Mesendoderm (in vitro differentiated cells): ENCODE measurements around the gene RNF175. TPM values are rescaled to one million over a fixed set of nuclear protein-coding genes. Genes with fewer than 3 reads are reported as not detected.

Source experiments
- DNase-seq: peaks from one replicate; pipeline ENCODE4 v3.0.0; 2013
- H2AK5ac ChIP-seq: 2 replicates; pipeline ENCODE4 v1.6.1; 2013; ENCODE audit warnings: low read length, inconsistent platforms
- H2BK120ac ChIP-seq: 2 replicates; pipeline ENCODE4 v1.6.1; 2013; ENCODE audit warnings: low read depth, mild to moderate bottlenecking, low read length, moderate library complexity, mixed read lengths
- H2BK15ac ChIP-seq: replicated peaks from 2 replicates; pipeline ENCODE4 v1.6.1; 2013; ENCODE audit warnings: low read depth, mild to moderate bottlenecking, moderate library complexity
- H2BK5ac ChIP-seq: 2 replicates; pipeline ENCODE4 v1.6.1; 2013; ENCODE audit warnings: low read length, inconsistent platforms
- H3K18ac ChIP-seq: 2 replicates; pipeline ENCODE4 v1.6.1; 2013; ENCODE audit warnings: mild to moderate bottlenecking, low read length, mixed read lengths
- H3K23ac ChIP-seq: one replicate; pipeline ENCODE4 v1.6.1; 2013; ENCODE audit warnings: low read length
- H3K27ac ChIP-seq: 2 replicates; pipeline ENCODE4 v1.5.1; 2013; ENCODE audit warnings: low read depth, mild to moderate bottlenecking, inconsistent platforms, low read length, moderate library complexity
- H3K27me3 ChIP-seq: 2 replicates; pipeline ENCODE4 v1.6.1; 2013; ENCODE audit warnings: low read length, control low read depth, mild to moderate bottlenecking, inconsistent platforms; ENCODE audit not compliant: insufficient read depth, poor library complexity
- H3K36me3 ChIP-seq: 2 replicates; pipeline ENCODE4 v1.6.1; 2013; ENCODE audit warnings: low read length, inconsistent platforms; ENCODE audit not compliant: control insufficient read depth, insufficient read depth
- H3K4ac ChIP-seq: one replicate; pipeline ENCODE4 v1.6.1; 2013; ENCODE audit warnings: low read depth, mild to moderate bottlenecking, low read length, moderate library complexity
- H3K4me1 ChIP-seq: 2 replicates; pipeline ENCODE4 v1.6.1; 2013; ENCODE audit warnings: low read depth, low read length, inconsistent platforms; ENCODE audit not compliant: control insufficient read depth
- H3K4me2 ChIP-seq: 2 replicates; pipeline ENCODE4 v1.6.1; 2013; ENCODE audit warnings: low read length
- H3K4me3 ChIP-seq: 2 replicates; pipeline ENCODE4 v1.5.1; 2013; ENCODE audit warnings: mild to moderate bottlenecking, low read length
- H3K56ac ChIP-seq: one replicate; pipeline ENCODE4 v1.6.1; 2013; ENCODE audit warnings: low read length
- H3K79me1 ChIP-seq: 2 replicates; pipeline ENCODE4 v1.6.1; 2013; ENCODE audit warnings: low read length, inconsistent platforms
- H3K79me2 ChIP-seq: 2 replicates; pipeline ENCODE4 v1.6.1; 2013; ENCODE audit warnings: mild to moderate bottlenecking, low read length; ENCODE audit not compliant: control insufficient read depth, insufficient read depth
- H3K9ac ChIP-seq: 2 replicates; pipeline ENCODE4 v1.6.1; 2013; ENCODE audit warnings: low read length, inconsistent platforms
- H4K5ac ChIP-seq: one replicate; pipeline ENCODE4 v1.6.1; 2013; ENCODE audit warnings: low read length
- H4K8ac ChIP-seq: one replicate; pipeline ENCODE4 v1.6.1; 2013; ENCODE audit warnings: low read depth, mild to moderate bottlenecking, control low read depth, low read length, moderate library complexity
- WGBS: extraction: QIAGEN DNeasy Blood & Tissue Kit; methylation state at CpG from one replicate; pipeline ENCODE4 v1.1.7; 2013; ENCODE audit warnings: low lambda C conversion rate, missing lambda C conversion rate; ENCODE audit not compliant: insufficient coverage; ENCODE audit errors: extremely low coverage; 5-methylcytosine and 5-hydroxymethylcytosine counted together
- polyA plus RNA-seq, 2 experiments: library from polyadenylated mRNA; stranded (reverse); fragments of 200-250 nt; gene quantifications; one replicate each; pipeline ENCODE4 v1.2.3, GENCODE V29; 2013

The RNF175 gene
- polyA plus RNA-seq (2013, experiment 1 of 2): 3.4 TPM
- 3.4 TPM for polyA plus RNA-seq (2013, experiment 2 of 2)

- peak; percentile 89 for DNase-seq
- H2AK5ac ChIP-seq: no peak within 1 kb of the TSS
- H2BK5ac ChIP-seq: no peak within 1 kb of the TSS
- no peak within 1 kb of the TSS for H3K27ac ChIP-seq
- H3K4me3 ChIP-seq: peak within 1 kb of the TSS; percentile 48
- H3K79me1 ChIP-seq: peaks cover 2% of the 10 kb centered on the region
- H3K9ac ChIP-seq: peak within 1 kb of the TSS; percentile 74
- peak within 1 kb of the TSS; percentile 34 for H3K4me2 ChIP-seq
- no peaks in the 10 kb centered on the region for H3K27me3 ChIP-seq
- H3K56ac ChIP-seq: peak within 1 kb of the TSS; percentile 87
- H3K36me3 ChIP-seq: no peaks in the 10 kb centered on the region
- no peak within 1 kb of the TSS for H4K8ac ChIP-seq
- H3K18ac ChIP-seq: peak within 1 kb of the TSS; percentile 52
- no peak within 1 kb of the TSS for H4K5ac ChIP-seq
- WGBS: no CpG with 5 or more reads among the region's 76 CpGs
- H3K4ac ChIP-seq: peak within 1 kb of the TSS; percentile 9
- H3K23ac ChIP-seq: no peak within 1 kb of the TSS
- H2BK15ac ChIP-seq: no peak within 1 kb of the TSS
- peaks cover 18% of the 10 kb centered on the region for H3K4me1 ChIP-seq
- no peak within 1 kb of the TSS for H2BK120ac ChIP-seq
- no peaks in the 10 kb centered on the region for H3K79me2 ChIP-seq
These were observed at the start of gene RNF175 for GRCh38 chr4:153759407-153760316. Gene RNF175 (minus strand): TSS chr4:153760024. CDS start chr4:153759862, 162 bp downstream.

- no peak overlapping the region for H2BK120ac ChIP-seq
- H3K79me2 ChIP-seq: no peaks in the 10 kb centered on the region
- no peak overlapping the region for H3K4ac ChIP-seq
- no peak overlapping the region for H3K18ac ChIP-seq
- no peak for DNase-seq
- no peak overlapping the region for H3K4me3 ChIP-seq
- no peak overlapping the region for H2AK5ac ChIP-seq
- no peak overlapping the region for H2BK5ac ChIP-seq
- H3K4me2 ChIP-seq: no peak overlapping the region
- H2BK15ac ChIP-seq: no peak overlapping the region
- H3K9ac ChIP-seq: no peak overlapping the region
- H3K4me1 ChIP-seq: no peaks in the 10 kb centered on the region
- H3K79me1 ChIP-seq: no peaks in the 10 kb centered on the region
- H3K27ac ChIP-seq: no peak overlapping the region
- no peaks in the 10 kb centered on the region for H3K36me3 ChIP-seq
- H3K27me3 ChIP-seq: no peaks in the 10 kb centered on the region
- no peak overlapping the region for H4K8ac ChIP-seq
- H4K5ac ChIP-seq: no peak overlapping the region
- no peak overlapping the region for H3K23ac ChIP-seq
- H3K56ac ChIP-seq: no peak overlapping the region
These were observed 49.5 kb upstream of the RNF175 start for GRCh38 chr4:153809307-153809706.

GRCh38 chr4:153808175-153808574 is 48.4 kb upstream of the RNF175 start:
- Histone ChIP-seq H3K56ac (no peak overlapping the region), H3K4ac (no peak overlapping the region), H3K4me3 (no peak overlapping the region), H3K27me3 (no peaks in the 10 kb centered on the region), H3K4me1 (no peaks in the 10 kb centered on the region), H2AK5ac (no peak overlapping the region), H3K4me2 (no peak overlapping the region), H3K23ac (no peak overlapping the region), H3K79me2 (no peaks in the 10 kb centered on the region), H4K5ac (no peak overlapping the region), H2BK120ac (no peak overlapping the region), H3K9ac (no peak overlapping the region), H3K79me1 (no peaks in the 10 kb centered on the region), H4K8ac (no peak overlapping the region), H2BK15ac (no peak overlapping the region), H3K36me3 (no peaks in the 10 kb centered on the region), H3K27ac (no peak overlapping the region), H2BK5ac (no peak overlapping the region), H3K18ac (no peak overlapping the region)
- no CpG with 5 or more reads among the region's 1 CpG for WGBS
- no peak for DNase-seq

GRCh38 chr4:153806073-153806472 is 46.2 kb upstream of the RNF175 start:
- H3K79me1 ChIP-seq: no peaks in the 10 kb centered on the region
- no peaks in the 10 kb centered on the region for H3K79me2 ChIP-seq
- no peak overlapping the region for H3K56ac ChIP-seq
- no peak overlapping the region for H3K4me2 ChIP-seq
- H4K5ac ChIP-seq: no peak overlapping the region
- no peak overlapping the region for H3K18ac ChIP-seq
- H2BK5ac ChIP-seq: no peak overlapping the region
- H3K27ac ChIP-seq: no peak overlapping the region
- H3K27me3 ChIP-seq: no peaks in the 10 kb centered on the region
- WGBS: no CpG with 5 or more reads among the region's 30 CpGs
- no peak overlapping the region for H3K23ac ChIP-seq
- H3K4ac ChIP-seq: no peak overlapping the region
- H3K4me3 ChIP-seq: no peak overlapping the region
- H3K9ac ChIP-seq: no peak overlapping the region
- no peak overlapping the region for H2BK15ac ChIP-seq
- no peak overlapping the region for H4K8ac ChIP-seq
- DNase-seq: no peak
- H3K36me3 ChIP-seq: no peaks in the 10 kb centered on the region
- H2BK120ac ChIP-seq: no peak overlapping the region
- H3K4me1 ChIP-seq: no peaks in the 10 kb centered on the region
- H2AK5ac ChIP-seq: no peak overlapping the region

DNA sequence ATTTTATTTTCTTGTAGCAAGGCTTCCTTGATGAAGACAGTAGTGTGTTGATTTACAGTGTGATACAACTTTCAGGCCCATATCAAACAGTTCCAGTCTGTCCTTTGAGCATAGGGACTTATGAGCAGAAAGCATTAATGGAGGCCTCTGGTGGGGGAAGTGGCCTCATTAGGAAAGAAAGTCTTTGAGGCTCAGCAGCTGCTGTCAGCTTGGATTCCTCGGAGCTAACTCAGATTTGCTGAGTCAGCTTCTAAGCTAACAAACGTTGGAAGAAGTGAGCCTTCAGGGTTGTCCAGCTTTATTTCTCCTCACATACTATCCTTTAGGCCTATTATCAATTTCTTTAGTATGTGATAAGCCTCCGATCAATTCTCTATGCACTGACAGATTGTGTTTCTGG is 44.9 kb upstream of the RNF175 start:
- H3K4me2 ChIP-seq: no peak overlapping the region
- no peak overlapping the region for H2BK120ac ChIP-seq
- no peak overlapping the region for H3K9ac ChIP-seq
- H3K4ac ChIP-seq: no peak overlapping the region
- no peak overlapping the region for H3K27ac ChIP-seq
- no peak overlapping the region for H3K23ac ChIP-seq
- no peak overlapping the region for H3K4me3 ChIP-seq
- H4K5ac ChIP-seq: no peak overlapping the region
- no peaks in the 10 kb centered on the region for H3K4me1 ChIP-seq
- no CpG with 5 or more reads among the region's 3 CpGs for WGBS
- H3K36me3 ChIP-seq: no peaks in the 10 kb centered on the region
- H2BK15ac ChIP-seq: no peak overlapping the region
- H3K79me2 ChIP-seq: no peaks in the 10 kb centered on the region
- no peak overlapping the region for H3K18ac ChIP-seq
- no peak overlapping the region for H2BK5ac ChIP-seq
- DNase-seq: no peak
- no peaks in the 10 kb centered on the region for H3K79me1 ChIP-seq
- H2AK5ac ChIP-seq: no peak overlapping the region
- no peak overlapping the region for H4K8ac ChIP-seq
- no peaks in the 10 kb centered on the region for H3K27me3 ChIP-seq
- no peak overlapping the region for H3K56ac ChIP-seq
